ENCODE results near the gene MUS81.
"Not testable (repeated sequence)": the region's sequence is repeated elsewhere in the genome, so short reads cannot be mapped to it uniquely, and the experiment has no call there.

MUS81 gene

GRCh38 chr11:65888163-65888814, 28.1 kb downstream of the MUS81 start, which contains the start of gene FIBP:
Gene FIBP, minus strand, starts transcription at chr11:65888471. Its CDS starts 53 bp downstream, at chr11:65888418.
- DNase-seq (ENCODE audit: insufficient read length, low spot score), result peak; percentile 95
- FAIRE-seq, result peak; percentile 85

DNA sequence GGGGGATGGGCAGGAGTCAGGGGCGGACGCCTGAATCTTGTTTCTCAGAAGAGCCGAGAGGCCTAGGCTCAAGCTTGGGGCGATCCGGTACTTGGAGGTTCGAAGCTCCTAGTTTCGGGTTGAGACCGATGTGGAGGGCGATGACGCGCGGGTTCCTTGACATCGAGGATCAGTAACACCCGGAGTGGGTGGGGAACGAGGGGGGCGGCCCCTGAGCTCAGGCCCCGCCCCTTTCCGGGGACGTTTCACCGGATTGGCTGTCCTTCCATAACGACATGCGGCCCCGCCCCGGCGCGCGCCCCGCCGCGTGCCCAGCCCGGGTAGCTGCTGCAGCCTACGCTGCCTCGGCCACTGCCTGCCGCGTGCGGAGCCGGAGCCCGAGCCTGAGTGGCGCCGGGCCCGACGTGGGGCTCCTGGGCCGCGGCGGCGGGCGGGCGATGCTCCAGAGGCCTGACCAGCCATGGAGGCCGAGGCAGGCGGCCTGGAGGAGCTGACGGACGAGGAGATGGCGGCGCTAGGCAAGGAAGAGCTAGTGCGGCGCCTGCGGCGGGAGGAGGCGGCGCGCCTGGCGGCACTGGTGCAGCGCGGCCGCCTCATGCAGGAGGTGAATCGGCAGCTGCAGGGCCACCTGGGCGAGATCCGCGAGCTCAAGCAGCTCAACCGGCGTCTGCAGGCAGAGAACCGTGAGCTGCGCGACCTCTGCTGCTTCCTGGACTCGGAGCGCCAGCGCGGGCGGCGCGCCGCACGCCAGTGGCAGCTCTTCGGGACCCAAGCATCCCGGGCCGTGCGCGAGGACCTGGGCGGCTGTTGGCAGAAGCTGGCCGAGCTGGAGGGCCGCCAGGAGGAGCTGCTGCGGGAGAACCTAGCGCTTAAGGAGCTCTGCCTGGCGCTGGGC, 30.3 kb downstream of the MUS81 start, which contains the start of gene CCDC85B:
Gene CCDC85B, plus strand, starts transcription at position 350 of the 895 bp plus-strand sequence. Its CDS starts 111 bp downstream, at position 461.
- peak; percentile 86 for FAIRE-seq

GRCh38 chr11:65891219-65892136, 31.2 kb downstream of the MUS81 start:
- DNase-seq (ENCODE audit: insufficient read length, low spot score) (no peak), FAIRE-seq (no peak)

More for the DNA sequence above, 30.3 kb downstream of the MUS81 start, which contains the start of gene CCDC85B:
- peak; percentile 78 for DNase-seq (ENCODE audit: insufficient read length, low spot score)

DNA sequence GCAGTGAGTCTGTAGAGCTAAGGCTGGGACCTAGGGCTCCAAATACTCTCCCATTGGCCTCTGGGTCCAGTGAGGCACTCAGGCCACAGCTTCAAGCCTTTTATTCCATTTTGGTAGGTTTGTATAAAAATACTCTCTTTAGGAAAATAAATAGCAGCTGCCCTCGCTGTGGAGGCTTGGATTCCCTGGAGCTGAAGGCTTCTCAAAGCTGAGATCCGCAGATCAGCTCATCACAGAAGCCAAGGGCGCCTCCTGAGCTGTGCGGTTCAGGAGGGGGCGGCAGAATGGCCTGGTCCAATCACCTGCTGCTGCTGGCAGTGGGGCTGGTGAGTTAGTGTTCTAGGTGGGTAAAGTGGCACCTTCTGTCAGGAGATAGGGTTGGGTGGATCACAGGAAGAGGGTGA, 31.9 kb downstream of the MUS81 start:
- DNase-seq (ENCODE audit: insufficient read length, low spot score), result not testable (repeated sequence)

DNA sequence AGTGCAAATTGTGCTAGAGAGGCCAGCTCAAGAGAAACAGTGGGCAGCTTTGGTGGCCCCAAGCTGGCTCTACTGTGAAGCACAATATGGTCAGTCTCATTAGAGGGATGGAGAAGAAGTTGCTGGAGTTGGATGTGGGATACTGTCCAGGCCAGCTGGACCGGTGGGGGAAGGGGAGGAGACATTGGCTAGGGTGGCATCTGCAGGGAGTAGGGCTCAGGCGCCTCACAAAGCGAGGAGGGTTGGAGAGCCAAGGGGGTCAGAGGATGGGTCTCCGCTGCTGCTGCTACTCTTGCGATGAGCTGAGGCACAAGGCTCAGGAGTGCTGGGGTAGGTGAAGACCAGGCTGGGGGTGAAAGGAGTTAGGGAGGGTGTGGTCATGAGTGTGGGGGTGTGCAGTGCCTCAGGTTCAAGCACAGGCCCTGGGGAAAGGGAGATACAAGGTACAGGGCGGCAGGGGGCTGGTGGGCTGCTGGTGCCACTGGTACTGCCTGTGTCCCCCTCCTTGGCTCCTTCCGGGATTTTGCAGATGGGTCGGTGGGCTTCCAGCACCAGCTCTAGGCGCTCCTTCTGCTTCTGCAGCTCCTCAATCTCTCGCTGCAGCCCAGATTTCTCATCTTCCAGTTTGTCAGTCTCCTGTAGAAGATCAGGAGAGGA, 32.6 kb downstream of the MUS81 start:
- FAIRE-seq, result no peak
- no peak for DNase-seq (ENCODE audit: insufficient read length, low spot score)

More for the DNA sequence above, 31.9 kb downstream of the MUS81 start:
- FAIRE-seq, result peak; percentile 21

DNA sequence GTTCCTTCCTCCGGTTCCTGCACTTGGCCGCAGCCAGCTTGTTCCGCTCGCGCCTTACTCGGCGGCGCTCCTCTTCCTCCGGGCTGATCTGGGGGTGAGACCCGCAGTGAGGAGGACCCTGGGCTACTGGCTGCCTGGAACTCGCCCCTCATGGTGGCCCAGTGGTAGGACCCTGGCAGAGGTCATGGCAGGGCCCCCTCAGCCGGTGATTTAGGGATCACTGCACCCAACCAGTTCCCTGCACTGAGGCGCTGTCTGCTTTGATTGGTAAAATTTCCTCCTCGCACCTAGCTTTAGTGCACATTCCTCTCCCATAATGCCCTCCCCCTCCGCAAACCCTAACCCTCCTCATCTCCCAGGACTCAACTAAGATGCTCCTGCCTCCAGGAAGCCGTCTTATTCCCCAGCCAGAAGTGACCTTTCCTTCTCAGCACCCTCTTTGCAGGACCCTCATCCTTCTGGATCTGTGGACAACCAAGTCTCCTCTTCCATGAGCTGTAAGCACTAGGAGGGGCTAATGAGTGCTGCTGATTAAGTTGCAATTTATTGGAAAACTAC, 33.9 kb downstream of the MUS81 start:
- no peak for FAIRE-seq

GRCh38 chr11:65895482-65895981, 35.3 kb downstream of the MUS81 start:
- DNase-seq (ENCODE audit: insufficient read length, low spot score) (no peak), FAIRE-seq (no peak)

More for the DNA sequence above, 33.9 kb downstream of the MUS81 start:
- DNase-seq (ENCODE audit: insufficient read length, low spot score), result no peak

DNA sequence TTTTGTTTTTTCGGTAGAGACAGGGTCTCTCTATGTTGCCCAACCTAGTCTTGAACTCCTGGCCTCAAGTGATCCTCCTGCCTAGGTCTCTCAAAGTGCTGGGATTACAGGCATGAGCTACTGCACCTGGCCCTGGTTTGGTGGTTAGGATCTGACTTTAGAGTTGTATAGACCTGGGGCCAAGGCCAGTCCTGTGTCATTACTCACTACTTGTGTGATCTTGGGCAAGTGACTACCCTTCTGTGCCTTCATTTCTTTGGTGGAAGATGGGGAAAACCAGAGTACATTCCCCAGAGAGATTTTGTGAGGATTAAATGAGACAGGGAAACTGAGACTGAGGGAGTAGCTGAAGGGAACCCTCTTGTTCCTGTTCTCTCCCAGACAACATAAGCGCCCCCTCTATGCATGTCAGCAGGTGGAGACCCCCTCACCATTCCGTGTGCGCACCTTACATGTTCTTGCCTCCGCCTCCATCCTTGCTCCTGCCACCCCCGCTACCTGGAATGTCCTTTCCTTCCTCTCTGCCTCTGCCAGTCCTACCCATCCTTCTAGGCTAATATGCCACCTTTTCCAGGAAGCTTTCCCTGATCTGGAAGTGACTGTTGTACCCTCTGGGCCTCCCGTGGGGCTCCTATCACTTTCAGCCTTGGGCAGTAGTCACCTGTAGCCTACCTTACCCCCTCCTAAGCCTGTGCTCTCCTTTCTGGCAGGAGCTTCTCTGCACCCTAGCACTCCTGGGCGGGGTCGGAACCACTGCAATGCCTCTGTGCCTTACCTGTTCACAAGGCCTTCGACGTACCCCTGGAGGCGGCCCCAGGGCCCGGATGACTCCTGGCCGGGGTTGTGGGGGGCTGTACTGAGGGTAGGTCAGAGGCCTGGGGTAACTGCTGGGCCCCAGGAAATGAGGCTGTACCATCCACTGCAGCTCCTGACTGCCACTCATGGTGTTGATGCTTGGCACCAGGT, 36.1 kb downstream of the MUS81 start:
- FAIRE-seq (no peak), DNase-seq (ENCODE audit: insufficient read length, low spot score) (no peak)

GRCh38 chr11:65897020-65897471, 36.8 kb downstream of the MUS81 start:
- FAIRE-seq (no peak), DNase-seq (ENCODE audit: insufficient read length, low spot score) (no peak)

- FAIRE-seq (no peak), DNase-seq (ENCODE audit: insufficient read length, low spot score) (no peak)
Measured at GRCh38 chr11:65898656-65899355, 38.6 kb downstream of the MUS81 start.

GRCh38 chr11:65899356-65900124, 39.3 kb downstream of the MUS81 start:
- DNase-seq (ENCODE audit: insufficient read length, low spot score), result no peak
- no peak for FAIRE-seq

GRCh38 chr11:65900125-65900898, 40.1 kb downstream of the MUS81 start, which contains the start of gene FOSL1:
Gene FOSL1, minus strand, starts transcription at chr11:65900388. Its CDS starts 49 bp downstream, at chr11:65900339.
- DNase-seq (ENCODE audit: insufficient read length, low spot score) (peak; percentile 76), FAIRE-seq (peak; percentile 18)

DNA sequence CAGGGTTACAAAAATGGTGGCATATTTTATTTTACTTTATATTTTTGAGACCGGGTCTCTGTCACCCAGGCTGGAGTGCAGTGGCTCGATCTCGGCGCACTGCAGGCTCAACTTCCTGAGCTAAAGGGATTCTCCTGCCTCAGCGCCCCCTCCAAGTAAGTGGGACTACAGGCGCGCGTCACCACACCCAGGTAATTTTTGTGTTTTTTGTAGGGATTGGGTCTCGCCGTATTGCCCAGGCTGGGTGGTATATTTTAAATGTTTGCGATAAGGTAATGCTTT, 40.6 kb downstream of the MUS81 start:
- DNase-seq (ENCODE audit: insufficient read length, low spot score) (no peak), FAIRE-seq (no peak)

DNA sequence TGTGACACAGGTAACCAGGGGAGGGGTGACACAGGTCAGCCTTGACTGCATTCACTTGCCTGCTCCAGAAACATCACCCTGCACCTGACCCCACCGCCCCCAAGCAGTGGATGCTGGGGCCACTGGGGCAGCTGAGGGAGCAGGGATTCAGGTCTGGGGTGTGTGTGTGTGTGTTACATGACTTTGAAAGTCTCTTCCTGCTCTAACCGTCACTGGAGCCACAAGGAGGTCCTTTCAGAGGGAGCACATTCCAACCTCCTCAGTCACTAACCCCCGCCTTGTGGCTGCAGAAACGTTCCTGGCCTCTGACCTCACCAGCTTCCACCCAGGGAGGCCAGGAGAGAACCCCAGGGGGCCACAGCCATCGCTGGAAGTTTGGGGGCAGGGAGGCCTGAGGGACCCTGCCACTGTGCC, 42.8 kb downstream of the MUS81 start:
- no peak for DNase-seq (ENCODE audit: insufficient read length, low spot score)
- no peak for FAIRE-seq

DNA sequence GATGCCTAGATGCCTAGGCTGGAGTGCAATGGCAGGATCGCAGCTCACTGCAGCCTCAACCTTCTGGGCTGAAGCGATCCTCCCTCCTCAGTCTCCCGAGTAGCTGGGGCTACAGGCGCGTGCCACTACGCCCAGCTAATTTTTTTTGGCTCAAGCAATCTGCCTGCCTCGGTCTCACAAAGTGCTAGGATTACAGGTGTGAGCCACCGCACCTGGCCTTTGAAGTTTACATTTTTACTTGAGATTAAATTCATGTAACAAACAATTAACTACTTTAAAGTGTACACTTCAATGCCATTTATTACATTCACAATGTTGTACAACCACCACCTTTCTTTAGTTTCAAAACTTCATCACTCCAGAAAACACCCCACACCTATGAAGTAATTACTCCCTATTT, 43.5 kb downstream of the MUS81 start:
- no peak for DNase-seq (ENCODE audit: insufficient read length, low spot score)
- FAIRE-seq, result no peak

- FAIRE-seq (no peak), DNase-seq (ENCODE audit: insufficient read length, low spot score) (no peak)
Measured at GRCh38 chr11:65906602-65907001, 46.4 kb downstream of the MUS81 start.
